GM18517 (cell line): Measurements from ENCODE around the gene BEND3.
"Not testable (repeated sequence)": the region's sequence is repeated elsewhere in the genome, so short reads cannot be mapped to it uniquely, and the experiment has no call there.

ENCODE experiments used
- ATAC-seq: cut with Tn5 transposase; IDR thresholded peaks from one replicate; pipeline ENCODE4 v1.9.1; 2021; ENCODE audit warnings: mild to moderate bottlenecking, moderate library complexity; ENCODE audit not compliant: unreplicated experiment

Gene BEND3

GRCh38 chr6:107045826-107046675 is 69.3 kb downstream of the BEND3 start:
- ATAC-seq = no peak

- no peak for ATAC-seq
Measured at GRCh38 chr6:107033126-107033525, 82.2 kb downstream of the BEND3 start.

GRCh38 chr6:107032051-107032450 is 83.3 kb downstream of the BEND3 start:
- no peak for ATAC-seq

- ATAC-seq = no peak
Measured at GRCh38 chr6:107030151-107030550, 85.2 kb downstream of the BEND3 start.

GRCh38 chr6:107026965-107027364 is 88.3 kb downstream of the BEND3 start:
- no peak for ATAC-seq

GRCh38 chr6:107021446-107022185 is 93.7 kb downstream of the BEND3 start:
- no peak for ATAC-seq

- no peak for ATAC-seq
Measured at GRCh38 chr6:107020239-107020638, 95.1 kb downstream of the BEND3 start.

GRCh38 chr6:107019628-107020027 is 95.7 kb downstream of the BEND3 start:
- ATAC-seq = not testable (repeated sequence)

- no peak for ATAC-seq
Measured at GRCh38 chr6:107019047-107019446, 96.3 kb downstream of the BEND3 start.
